ENCODE data around the gene STIP1.

DNA sequence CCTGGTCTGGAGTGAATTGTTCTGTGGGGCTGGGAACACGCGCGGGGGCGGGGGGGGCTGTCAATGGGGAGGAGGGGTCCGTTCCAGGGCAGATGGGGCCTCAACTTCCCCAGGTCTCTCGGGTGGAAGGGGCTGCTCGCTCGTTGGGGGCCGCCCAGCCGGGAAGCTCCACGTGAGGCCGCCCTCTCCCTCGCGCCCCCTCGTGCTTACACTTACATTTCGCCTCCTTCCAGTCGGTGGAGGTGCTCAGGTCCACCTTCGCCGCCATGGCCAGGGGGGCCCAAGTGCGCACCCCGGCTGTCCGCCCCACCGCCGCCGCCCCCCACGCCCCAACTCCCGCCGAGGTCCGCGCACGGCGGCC lies 20.5 kb upstream of the STIP1 start:
- TF ChIP-seq POLR2A (IDR thresholded peaks at IDR 0.05): no peak
- TF ChIP-seq, protein P1, sequence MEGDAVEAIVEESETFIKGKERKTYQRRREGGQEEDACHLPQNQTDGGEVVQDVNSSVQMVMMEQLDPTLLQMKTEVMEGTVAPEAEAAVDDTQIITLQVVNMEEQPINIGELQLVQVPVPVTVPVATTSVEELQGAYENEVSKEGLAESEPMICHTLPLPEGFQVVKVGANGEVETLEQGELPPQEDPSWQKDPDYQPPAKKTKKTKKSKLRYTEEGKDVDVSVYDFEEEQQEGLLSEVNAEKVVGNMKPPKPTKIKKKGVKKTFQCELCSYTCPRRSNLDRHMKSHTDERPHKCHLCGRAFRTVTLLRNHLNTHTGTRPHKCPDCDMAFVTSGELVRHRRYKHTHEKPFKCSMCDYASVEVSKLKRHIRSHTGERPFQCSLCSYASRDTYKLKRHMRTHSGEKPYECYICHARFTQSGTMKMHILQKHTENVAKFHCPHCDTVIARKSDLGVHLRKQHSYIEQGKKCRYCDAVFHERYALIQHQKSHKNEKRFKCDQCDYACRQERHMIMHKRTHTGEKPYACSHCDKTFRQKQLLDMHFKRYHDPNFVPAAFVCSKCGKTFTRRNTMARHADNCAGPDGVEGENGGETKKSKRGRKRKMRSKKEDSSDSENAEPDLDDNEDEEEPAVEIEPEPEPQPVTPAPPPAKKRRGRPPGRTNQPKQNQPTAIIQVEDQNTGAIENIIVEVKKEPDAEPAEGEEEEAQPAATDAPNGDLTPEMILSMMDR (IDR thresholded peaks at IDR 0.05): no peak
